ENCODE measurements around the gene RER1.

Gene RER1

GRCh38 chr1:2396059-2396458 is 4.4 kb downstream of the RER1 start:
- ChIA-PET POLR2A (no interaction called here), CTCF (interaction anchor here (0.9 to 2.1 kb wide), 3 partner anchors 11 to 15 kb away, joined by 3 to 7 read pairs (median 4); no protein-coding TSS in a partner anchor)
- TF ChIP-seq CTCF (IDR thresholded peaks at IDR 0.05; ENCODE audit: control extremely low read depth, extremely low read depth, low read depth, missing control alignments): no peak
- no peak for DNase-seq (ENCODE audit: extremely low spot score)

- POLR2A ChIA-PET: no interaction called here
Observed at GRCh38 chr1:2396476-2396875, 4.8 kb downstream of the RER1 start.

GRCh38 chr1:2397007-2397679 is 5.5 kb downstream of the RER1 start:
- ChIA-PET CTCF (interaction anchor here (1.5 to 2.3 kb wide), 4 partner anchors 10 to 202 kb away, joined by 4 to 7 read pairs (median 6); partner anchors contain the start of gene FAAP20), POLR2A (no interaction called here)
- no peak for DNase-seq (ENCODE audit: extremely low spot score)
- no peak for TF ChIP-seq CTCF (IDR thresholded peaks at IDR 0.05; ENCODE audit: control extremely low read depth, extremely low read depth, low read depth, missing control alignments)

More at GRCh38 chr1:2396476-2396875, 4.8 kb downstream of the RER1 start:
- CTCF ChIA-PET: interaction anchor here (0.9 to 2.3 kb wide), 5 partner anchors 11 to 201 kb away, joined by 3 to 7 read pairs (median 5); partner anchors contain the start of gene FAAP20
- DNase-seq (ENCODE audit: extremely low spot score): no peak
- TF ChIP-seq CTCF (IDR thresholded peaks at IDR 0.05; ENCODE audit: control extremely low read depth, extremely low read depth, low read depth, missing control alignments): no peak

- ChIA-PET CTCF (no interaction called here), POLR2A (interaction anchor here (0.6 kb wide), 1 partner anchor 714 kb away, joined by 3 read pairs; no protein-coding TSS in a partner anchor)
- TF ChIP-seq CTCF (IDR thresholded peaks at IDR 0.05; ENCODE audit: control extremely low read depth, extremely low read depth, low read depth, missing control alignments): no peak
- DNase-seq (ENCODE audit: extremely low spot score): no peak
Observed at GRCh38 chr1:2398871-2399270, 7.2 kb downstream of the RER1 start.

GRCh38 chr1:2399890-2400575 is 8.4 kb downstream of the RER1 start:
- CTCF ChIA-PET: no interaction called here
- no peak for DNase-seq (ENCODE audit: extremely low spot score)
- POLR2A ChIA-PET: no interaction called here
- no peak for TF ChIP-seq CTCF (IDR thresholded peaks at IDR 0.05; ENCODE audit: control extremely low read depth, extremely low read depth, low read depth, missing control alignments)

GRCh38 chr1:2400576-2400909 is 8.9 kb downstream of the RER1 start:
- DNase-seq (ENCODE audit: extremely low spot score): no peak
- CTCF ChIA-PET: no interaction called here
- no peak for TF ChIP-seq CTCF (IDR thresholded peaks at IDR 0.05; ENCODE audit: control extremely low read depth, extremely low read depth, low read depth, missing control alignments)
- POLR2A ChIA-PET: no interaction called here

Measured in GM10248 (cell line).